Hepatocyte (in vitro differentiated cells): ENCODE results near the gene TRPC4AP.

ENCODE experiments used
- EZH2 ChIP-seq: fragments of 200-600 bp; sonication (generic); IDR thresholded peaks from 2 replicates; pipeline ENCODE4 v1.6.1; 2016; ENCODE audit warnings: antibody characterized with exemption, mild to moderate bottlenecking, borderline replicate concordance
- TF ChIP-seq, protein P1 (sequence below): fragments of 200-600 bp; sonication (generic); IDR thresholded peaks from 2 replicates; pipeline ENCODE4 v1.5.1; 2016; ENCODE audit warnings: antibody characterized with exemption, mild to moderate bottlenecking; ENCODE audit not compliant: poor library complexity

DNA sequence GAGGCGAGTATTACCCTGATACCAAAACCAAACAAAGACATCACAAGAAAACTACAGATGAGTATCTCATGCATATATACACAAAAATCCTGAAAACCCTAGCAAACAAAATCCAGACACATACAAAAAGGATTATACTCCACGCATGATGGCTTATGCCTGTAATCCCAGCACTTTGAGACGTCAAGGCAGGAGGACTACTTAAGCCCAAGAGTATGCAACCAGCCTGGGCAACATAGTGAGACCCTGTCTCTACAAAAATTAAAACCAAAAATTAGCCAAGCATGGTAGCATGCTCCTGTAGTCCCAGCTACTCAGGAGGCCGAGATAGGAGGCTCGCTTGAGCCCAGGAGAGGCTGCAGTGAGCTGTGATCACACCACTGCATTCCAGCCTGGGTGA lies 32.4 kb downstream of the TRPC4AP start:
- no peak for TF ChIP-seq EZH2
- TF ChIP-seq, protein P1, sequence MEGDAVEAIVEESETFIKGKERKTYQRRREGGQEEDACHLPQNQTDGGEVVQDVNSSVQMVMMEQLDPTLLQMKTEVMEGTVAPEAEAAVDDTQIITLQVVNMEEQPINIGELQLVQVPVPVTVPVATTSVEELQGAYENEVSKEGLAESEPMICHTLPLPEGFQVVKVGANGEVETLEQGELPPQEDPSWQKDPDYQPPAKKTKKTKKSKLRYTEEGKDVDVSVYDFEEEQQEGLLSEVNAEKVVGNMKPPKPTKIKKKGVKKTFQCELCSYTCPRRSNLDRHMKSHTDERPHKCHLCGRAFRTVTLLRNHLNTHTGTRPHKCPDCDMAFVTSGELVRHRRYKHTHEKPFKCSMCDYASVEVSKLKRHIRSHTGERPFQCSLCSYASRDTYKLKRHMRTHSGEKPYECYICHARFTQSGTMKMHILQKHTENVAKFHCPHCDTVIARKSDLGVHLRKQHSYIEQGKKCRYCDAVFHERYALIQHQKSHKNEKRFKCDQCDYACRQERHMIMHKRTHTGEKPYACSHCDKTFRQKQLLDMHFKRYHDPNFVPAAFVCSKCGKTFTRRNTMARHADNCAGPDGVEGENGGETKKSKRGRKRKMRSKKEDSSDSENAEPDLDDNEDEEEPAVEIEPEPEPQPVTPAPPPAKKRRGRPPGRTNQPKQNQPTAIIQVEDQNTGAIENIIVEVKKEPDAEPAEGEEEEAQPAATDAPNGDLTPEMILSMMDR, result no peak
